ENCODE data around the gene TRIM41.

Gene TRIM41

DNA sequence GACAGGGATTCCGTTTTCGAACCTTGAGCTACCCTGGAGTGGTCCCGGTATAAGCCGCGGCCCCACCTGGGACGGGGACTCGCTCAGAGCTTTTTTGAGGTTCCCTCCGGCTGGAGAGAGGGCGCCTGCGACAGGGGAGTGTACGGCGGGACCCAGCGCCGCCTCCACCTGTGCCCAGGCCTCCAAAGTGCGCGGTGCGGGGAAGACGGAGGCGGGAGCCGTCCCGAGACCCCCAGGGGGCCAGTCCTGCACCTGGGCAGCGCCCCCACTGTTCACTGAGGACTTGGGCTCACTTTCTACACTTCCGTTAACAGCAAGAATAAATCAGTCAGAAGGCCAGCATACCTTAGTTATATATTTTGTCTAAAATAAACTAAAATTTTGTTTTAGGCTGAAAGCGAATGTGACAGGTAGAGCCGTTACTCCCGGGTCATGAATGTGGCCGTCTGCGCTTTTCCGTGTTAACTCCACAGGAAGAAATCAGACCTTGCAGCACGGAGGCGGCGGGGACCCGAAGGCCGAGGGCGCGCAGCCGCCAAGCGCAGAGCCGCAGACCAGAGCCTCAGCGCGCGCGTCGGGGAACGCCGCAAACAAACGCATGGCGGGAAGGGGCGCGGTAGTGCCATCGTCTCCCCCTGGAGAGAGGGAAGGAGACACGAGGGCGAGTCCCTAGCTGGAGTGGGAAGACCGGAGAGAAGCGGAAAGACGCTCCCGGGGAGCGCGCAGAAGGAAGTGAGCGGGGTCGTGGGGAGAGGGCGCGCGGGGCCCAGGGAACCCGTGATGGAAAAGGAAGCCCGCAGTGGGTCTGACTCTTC lies 32.2 kb upstream of the TRIM41 start:
- Histone ChIP-seq H3K9me3 (ENCODE audit: control insufficient read depth, insufficient read depth, low read depth, low read length) (no peaks in the 10 kb centered on the region), H3K4me3 (ENCODE audit: low read depth, low read length) (peak overlapping the region; percentile 53), H3K4me1 (ENCODE audit: control insufficient read depth, insufficient read depth, low read length) (no peaks in the 10 kb centered on the region), H3K36me3 (ENCODE audit: control insufficient read depth in 2 of 2, insufficient read depth in 1 of 2, low read length in 2 of 2) (no peaks in the 10 kb centered on the region), H3K27ac (ENCODE audit: extremely low read depth, low read depth, low read length) (peak overlapping the region; percentile 48; the same call in 1 of the 2 replicates)
- POLR2A ChIA-PET, result interaction anchor here (0.6 to 6.8 kb wide), 17 partner anchors 9 to 71 kb away, joined by 3 to 86 read pairs (median 5); partner anchors contain the start of genes RACK1, TRIM41, TRIM52 and TRIM7
- CTCF ChIA-PET, result interaction anchor here (0.6 to 4.1 kb wide), 7 partner anchors 13 to 61 kb away, joined by 4 to 27 read pairs (median 4); partner anchors contain the start of genes RACK1 and TRIM7
- peak; percentile 86 for TF ChIP-seq ZNF76 (tag by site-specific recombination; IDR thresholded peaks at IDR 0.05; ENCODE audit: borderline replicate concordance, low read depth)
- TF ChIP-seq ZNF175 (tag by site-specific recombination; IDR thresholded peaks at IDR 0.05), result no peak
- peak; percentile 42; the same call in 1 of the 2 replicates for TF ChIP-seq ZNF341 (tag by site-specific recombination; IDR thresholded peaks at IDR 0.05; ENCODE audit: low read depth)
- TF ChIP-seq ZNF596 (tag by site-specific recombination; IDR thresholded peaks at IDR 0.05), result no peak
- TF ChIP-seq GLI4 (tag by site-specific recombination; IDR thresholded peaks at IDR 0.05), result 0 out of 2 replicates have a peak, but pooled peaks have one; percentile 64
- TF ChIP-seq, protein P1, sequence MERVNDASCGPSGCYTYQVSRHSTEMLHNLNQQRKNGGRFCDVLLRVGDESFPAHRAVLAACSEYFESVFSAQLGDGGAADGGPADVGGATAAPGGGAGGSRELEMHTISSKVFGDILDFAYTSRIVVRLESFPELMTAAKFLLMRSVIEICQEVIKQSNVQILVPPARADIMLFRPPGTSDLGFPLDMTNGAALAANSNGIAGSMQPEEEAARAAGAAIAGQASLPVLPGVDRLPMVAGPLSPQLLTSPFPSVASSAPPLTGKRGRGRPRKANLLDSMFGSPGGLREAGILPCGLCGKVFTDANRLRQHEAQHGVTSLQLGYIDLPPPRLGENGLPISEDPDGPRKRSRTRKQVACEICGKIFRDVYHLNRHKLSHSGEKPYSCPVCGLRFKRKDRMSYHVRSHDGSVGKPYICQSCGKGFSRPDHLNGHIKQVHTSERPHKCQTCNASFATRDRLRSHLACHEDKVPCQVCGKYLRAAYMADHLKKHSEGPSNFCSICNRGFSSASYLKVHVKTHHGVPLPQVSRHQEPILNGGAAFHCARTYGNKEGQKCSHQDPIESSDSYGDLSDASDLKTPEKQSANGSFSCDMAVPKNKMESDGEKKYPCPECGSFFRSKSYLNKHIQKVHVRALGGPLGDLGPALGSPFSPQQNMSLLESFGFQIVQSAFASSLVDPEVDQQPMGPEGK (tag by site-specific recombination; IDR thresholded peaks at IDR 0.05), result peak; percentile 44
- peak; percentile 97 for TF ChIP-seq ZNF366 (tag by site-specific recombination; conservative IDR thresholded peaks at IDR 0.05)
- TF ChIP-seq YY2 (tag by site-specific recombination; IDR thresholded peaks at IDR 0.05), result peak; percentile 65; the same call in 1 of the 2 replicates
- TF ChIP-seq ZNF544 (tag by site-specific recombination; IDR thresholded peaks at IDR 0.05), result no peak
- no peak for TF ChIP-seq ZNF184 (tag by site-specific recombination; IDR thresholded peaks at IDR 0.05)
- peak; percentile 41; the same call in 1 of the 2 replicates for TF ChIP-seq ZNF561 (tag by site-specific recombination; IDR thresholded peaks at IDR 0.05; ENCODE audit: borderline replicate concordance)
- TF ChIP-seq ZNF777 (tag by site-specific recombination; IDR thresholded peaks at IDR 0.05; ENCODE audit: borderline replicate concordance), result peak; percentile 7; the same call in 1 of the 2 replicates
- TF ChIP-seq ZNF214 (tag by site-specific recombination; IDR thresholded peaks at IDR 0.05; ENCODE audit: borderline replicate concordance), result no peak
- TF ChIP-seq, protein P2, sequence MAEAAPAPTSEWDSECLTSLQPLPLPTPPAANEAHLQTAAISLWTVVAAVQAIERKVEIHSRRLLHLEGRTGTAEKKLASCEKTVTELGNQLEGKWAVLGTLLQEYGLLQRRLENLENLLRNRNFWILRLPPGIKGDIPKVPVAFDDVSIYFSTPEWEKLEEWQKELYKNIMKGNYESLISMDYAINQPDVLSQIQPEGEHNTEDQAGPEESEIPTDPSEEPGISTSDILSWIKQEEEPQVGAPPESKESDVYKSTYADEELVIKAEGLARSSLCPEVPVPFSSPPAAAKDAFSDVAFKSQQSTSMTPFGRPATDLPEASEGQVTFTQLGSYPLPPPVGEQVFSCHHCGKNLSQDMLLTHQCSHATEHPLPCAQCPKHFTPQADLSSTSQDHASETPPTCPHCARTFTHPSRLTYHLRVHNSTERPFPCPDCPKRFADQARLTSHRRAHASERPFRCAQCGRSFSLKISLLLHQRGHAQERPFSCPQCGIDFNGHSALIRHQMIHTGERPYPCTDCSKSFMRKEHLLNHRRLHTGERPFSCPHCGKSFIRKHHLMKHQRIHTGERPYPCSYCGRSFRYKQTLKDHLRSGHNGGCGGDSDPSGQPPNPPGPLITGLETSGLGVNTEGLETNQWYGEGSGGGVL (tag by site-specific recombination; IDR thresholded peaks at IDR 0.05), result peak; percentile 13; the same call in 1 of the 2 replicates
- TF ChIP-seq ZNF239 (tag by site-specific recombination; IDR thresholded peaks at IDR 0.05), result 0 out of 2 replicates have a peak, but pooled peaks have one; percentile 42
- no peak for TF ChIP-seq BCL11A (tag by site-specific recombination; IDR thresholded peaks at IDR 0.05; ENCODE audit: low read depth)
- TF ChIP-seq, protein P3, sequence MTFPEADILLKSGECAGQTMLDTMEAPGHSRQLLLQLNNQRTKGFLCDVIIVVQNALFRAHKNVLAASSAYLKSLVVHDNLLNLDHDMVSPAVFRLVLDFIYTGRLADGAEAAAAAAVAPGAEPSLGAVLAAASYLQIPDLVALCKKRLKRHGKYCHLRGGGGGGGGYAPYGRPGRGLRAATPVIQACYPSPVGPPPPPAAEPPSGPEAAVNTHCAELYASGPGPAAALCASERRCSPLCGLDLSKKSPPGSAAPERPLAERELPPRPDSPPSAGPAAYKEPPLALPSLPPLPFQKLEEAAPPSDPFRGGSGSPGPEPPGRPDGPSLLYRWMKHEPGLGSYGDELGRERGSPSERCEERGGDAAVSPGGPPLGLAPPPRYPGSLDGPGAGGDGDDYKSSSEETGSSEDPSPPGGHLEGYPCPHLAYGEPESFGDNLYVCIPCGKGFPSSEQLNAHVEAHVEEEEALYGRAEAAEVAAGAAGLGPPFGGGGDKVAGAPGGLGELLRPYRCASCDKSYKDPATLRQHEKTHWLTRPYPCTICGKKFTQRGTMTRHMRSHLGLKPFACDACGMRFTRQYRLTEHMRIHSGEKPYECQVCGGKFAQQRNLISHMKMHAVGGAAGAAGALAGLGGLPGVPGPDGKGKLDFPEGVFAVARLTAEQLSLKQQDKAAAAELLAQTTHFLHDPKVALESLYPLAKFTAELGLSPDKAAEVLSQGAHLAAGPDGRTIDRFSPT (tag by site-specific recombination; IDR thresholded peaks at IDR 0.05), result 0 out of 2 replicates have a peak, but pooled peaks have one; percentile 28
- TF ChIP-seq, protein P4, sequence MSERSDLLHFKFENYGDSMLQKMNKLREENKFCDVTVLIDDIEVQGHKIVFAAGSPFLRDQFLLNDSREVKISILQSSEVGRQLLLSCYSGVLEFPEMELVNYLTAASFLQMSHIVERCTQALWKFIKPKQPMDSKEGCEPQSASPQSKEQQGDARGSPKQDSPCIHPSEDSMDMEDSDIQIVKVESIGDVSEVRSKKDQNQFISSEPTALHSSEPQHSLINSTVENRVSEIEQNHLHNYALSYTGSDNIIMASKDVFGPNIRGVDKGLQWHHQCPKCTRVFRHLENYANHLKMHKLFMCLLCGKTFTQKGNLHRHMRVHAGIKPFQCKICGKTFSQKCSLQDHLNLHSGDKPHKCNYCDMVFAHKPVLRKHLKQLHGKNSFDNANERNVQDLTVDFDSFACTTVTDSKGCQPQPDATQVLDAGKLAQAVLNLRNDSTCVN (tag by site-specific recombination; optimal IDR thresholded peaks at IDR 0.05), result peak; percentile 98
- no peak for TF ChIP-seq ZNF837 (tag by site-specific recombination; IDR thresholded peaks at IDR 0.05)
- TF ChIP-seq GLIS1 (tag by site-specific recombination; IDR thresholded peaks at IDR 0.05), result peak; percentile 82
- TF ChIP-seq ZIC2 (tag by site-specific recombination; IDR thresholded peaks at IDR 0.05), result peak; percentile 64
- TF ChIP-seq ZFP3 (tag by site-specific recombination; IDR thresholded peaks at IDR 0.05; ENCODE audit: low read depth), result no peak
- TF ChIP-seq, protein P5, sequence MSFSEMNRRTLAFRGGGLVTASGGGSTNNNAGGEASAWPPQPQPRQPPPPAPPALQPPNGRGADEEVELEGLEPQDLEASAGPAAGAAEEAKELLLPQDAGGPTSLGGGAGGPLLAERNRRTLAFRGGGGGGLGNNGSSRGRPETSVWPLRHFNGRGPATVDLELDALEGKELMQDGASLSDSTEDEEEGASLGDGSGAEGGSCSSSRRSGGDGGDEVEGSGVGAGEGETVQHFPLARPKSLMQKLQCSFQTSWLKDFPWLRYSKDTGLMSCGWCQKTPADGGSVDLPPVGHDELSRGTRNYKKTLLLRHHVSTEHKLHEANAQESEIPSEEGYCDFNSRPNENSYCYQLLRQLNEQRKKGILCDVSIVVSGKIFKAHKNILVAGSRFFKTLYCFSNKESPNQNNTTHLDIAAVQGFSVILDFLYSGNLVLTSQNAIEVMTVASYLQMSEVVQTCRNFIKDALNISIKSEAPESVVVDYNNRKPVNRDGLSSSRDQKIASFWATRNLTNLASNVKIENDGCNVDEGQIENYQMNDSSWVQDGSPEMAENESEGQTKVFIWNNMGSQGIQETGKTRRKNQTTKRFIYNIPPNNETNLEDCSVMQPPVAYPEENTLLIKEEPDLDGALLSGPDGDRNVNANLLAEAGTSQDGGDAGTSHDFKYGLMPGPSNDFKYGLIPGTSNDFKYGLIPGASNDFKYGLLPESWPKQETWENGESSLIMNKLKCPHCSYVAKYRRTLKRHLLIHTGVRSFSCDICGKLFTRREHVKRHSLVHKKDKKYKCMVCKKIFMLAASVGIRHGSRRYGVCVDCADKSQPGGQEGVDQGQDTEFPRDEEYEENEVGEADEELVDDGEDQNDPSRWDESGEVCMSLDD (tag by site-specific recombination; IDR thresholded peaks at IDR 0.05), result peak; percentile 65
- peak; percentile 61 for TF ChIP-seq GLIS2 (tag by site-specific recombination; IDR thresholded peaks at IDR 0.05)
- peak; percentile 26; the same call in 1 of the 2 replicates for TF ChIP-seq ZNF335 (tag by site-specific recombination; conservative IDR thresholded peaks at IDR 0.05)
- peak; percentile 87 for TF ChIP-seq ZNF600 (tag by site-specific recombination; IDR thresholded peaks at IDR 0.05)
- peak; percentile 79; the same call in 1 of the 2 replicates for TF ChIP-seq ZFP37 (tag by site-specific recombination; IDR thresholded peaks at IDR 0.05)
